GM12878 (cell line): ENCODE measurements around the gene NRG3. TPM values are rescaled to one million over a fixed set of nuclear protein-coding genes. Genes with fewer than 3 reads are reported as not detected.

Experiments
- ATAC-seq: fragments of 200-7000 bp; cut with Tn5 transposase; 3 replicates; pipeline ENCODE4 v1.9.1; 2020; ENCODE audit warnings: mild to moderate bottlenecking, moderate library complexity
- BruUV-seq: library from RNA; stranded (reverse); fragments of 400-500 nt; replicated peaks from 2 replicates; lab custom pipeline; 2021; lab: Mats Ljungman, UMichigan
- CTCF ChIA-PET: fragments of 300-600 bp; sonication (Branson Sonifier 250); formaldehyde crosslinking; extraction: SDS; loops from one replicate; lab custom pipeline; 2021; ENCODE audit warnings: inconsistent platforms; lab: Yijun Ruan, JAX
- POLR2A ChIA-PET: fragments of 350-600 bp; formaldehyde crosslinking; extraction: SDS; loops from one replicate; lab custom pipeline; 2021; ENCODE audit warnings: inconsistent platforms; lab: Charles Lee
- RAD21 ChIA-PET: fragments of 300-600 bp; sonication (Branson Sonifier 250); formaldehyde crosslinking; loops from one replicate; lab custom pipeline; 2023; ENCODE audit warnings: antibody characterized with exemption; ENCODE audit not compliant: unreplicated experiment; lab: Charles Lee
- SMC1A ChIA-PET: fragments of 300-600 bp; sonication (Branson Sonifier 250); formaldehyde crosslinking; loops from one replicate; lab custom pipeline; 2023; ENCODE audit not compliant: unreplicated experiment, uncharacterized antibody; lab: Charles Lee
- DNase-seq: peaks from one replicate; pipeline ENCODE4 v3.0.0-alpha.2; 2011; ENCODE audit warnings: low read depth, low spot score
- FAIRE-seq: peaks from 3 replicates; lab custom pipeline; 2011; peaks lifted over from hg19 to GRCh38; lab: Jason Lieb, UNC
- H2AFZ ChIP-seq: 2 replicates; pipeline ENCODE4 v1.6.0; 2011; ENCODE audit warnings: low read depth, low read length, control low read depth; ENCODE audit not compliant: control insufficient read depth
- H3K27ac ChIP-seq: 2 replicates; pipeline ENCODE4 v1.5.1; 2011; ENCODE audit warnings: control low read depth; ENCODE audit not compliant: control insufficient read depth, insufficient read depth
- H3K27me3 ChIP-seq, 2 experiments: replicated peaks in 1 of 2; 2 replicates each; pipeline versions ENCODE4 v1.6.0 to v1.6.1; 2011; ENCODE audit warnings: low read length in 1 of 2; ENCODE audit not compliant: control insufficient read depth in 2 of 2, insufficient read depth in 2 of 2
- H3K36me3 ChIP-seq, 2 experiments: 2 replicates each; pipeline ENCODE4 v1.5.1; 2011; ENCODE audit warnings: low read length in 1 of 2; ENCODE audit not compliant: control insufficient read depth in 2 of 2, insufficient read depth in 2 of 2
- H3K4me1 ChIP-seq: 2 replicates; pipeline ENCODE4 v1.6.1; 2011; ENCODE audit warnings: mild to moderate bottlenecking, low read length, moderate library complexity, mixed read lengths; ENCODE audit not compliant: control insufficient read depth, insufficient read depth
- H3K4me2 ChIP-seq: 2 replicates; pipeline ENCODE4 v1.6.0; 2011; ENCODE audit warnings: control low read depth; ENCODE audit not compliant: control insufficient read depth, insufficient read depth
- H3K4me3 ChIP-seq: fragments of 200-600 bp; sonication (generic); 2 replicates; pipeline ENCODE4 v1.5.1; 2016
- H3K79me2 ChIP-seq: 2 replicates; pipeline ENCODE4 v1.6.0; 2011; ENCODE audit warnings: low read length; ENCODE audit not compliant: control insufficient read depth, insufficient read depth
- H3K9ac ChIP-seq: 2 replicates; pipeline ENCODE4 v1.8.0; 2011; ENCODE audit warnings: low read length, control low read depth, mixed read lengths; ENCODE audit not compliant: control insufficient read depth, insufficient read depth
- H3K9me3 ChIP-seq: replicated peaks from 3 replicates; pipeline ENCODE4 v1.5.1; 2011; ENCODE audit warnings: mild to moderate bottlenecking, low read length; ENCODE audit not compliant: control insufficient read depth, insufficient read depth
- H4K20me1 ChIP-seq: 2 replicates; pipeline ENCODE4 v1.6.0; 2011; ENCODE audit not compliant: control insufficient read depth, insufficient read depth
- EED ChIP-seq: sonication (generic); IDR thresholded peaks from 2 replicates; pipeline ENCODE4 v1.6.1; 2016; ENCODE audit warnings: antibody characterized with exemption, low read depth
- JUND ChIP-seq: IDR thresholded peaks from 2 replicates; pipeline ENCODE4 v1.6.1; 2012; ENCODE audit warnings: low read depth, mild to moderate bottlenecking, low read length, improper control_type of control experiment, moderate library complexity
- MTA3 ChIP-seq: IDR thresholded peaks from 2 replicates; pipeline ENCODE4 v1.6.1; 2012; ENCODE audit warnings: low read length, inconsistent platforms, borderline replicate concordance
- NR2C2 ChIP-seq: IDR thresholded peaks from 2 replicates; pipeline ENCODE4 v1.6.1; 2011; ENCODE audit warnings: borderline replicate concordance, low read depth; ENCODE audit not compliant: control insufficient read depth, insufficient read length
- TCF3 ChIP-seq: IDR thresholded peaks from 2 replicates; pipeline ENCODE4 v1.6.1; 2012; ENCODE audit warnings: low read depth, mild to moderate bottlenecking, low read length, borderline replicate concordance; ENCODE audit not compliant: insufficient read depth
- WGBS: methylation state at CpG from one replicate; pipeline ENCODE4 v1.1.6; 2016; ENCODE audit warnings: low lambda C conversion rate; ENCODE audit not compliant: insufficient replicate concordance, insufficient coverage; ENCODE audit errors: missing lambda C conversion rate; 5-methylcytosine and 5-hydroxymethylcytosine counted together
- in situ Hi-C: fragments of 300-500 bp; cut with MboI; formaldehyde crosslinking; loops from 9 replicates; pipeline ENCODE4 v1.14.3; 2018; ENCODE audit warnings: mixed read lengths
- intact Hi-C: fragments of 100-400 bp; cut with micrococcal nuclease; formaldehyde crosslinking; loops from one replicate; pipeline ENCODE4 v1.14.2; 2022; ENCODE audit not compliant: unreplicated experiment
- polyA plus RNA-seq, 11 experiments: library from polyadenylated mRNA; depleted of rRNA in 4 of 11; unstranded in 6 of 11; stranded (reverse) in 5 of 11; fragments of >200 nt; fragmentation: Nextera tagmentation in 4 of 11; fragmentation: Illumina TruSeq in 1 of 11; extraction: Ambion mirVana in 4 of 11; extraction: Trizol in 1 of 11; gene quantifications; 1 replicate in 1 of 11; 2 replicates in 10 of 11; pipeline versions ENCODE4 v1.2.1 to v1.2.3, GENCODE V29; 2011 to 2016; ENCODE audit warnings: inconsistent platforms in 2 of 11, missing spikeins in 2 of 11, low read depth in 1 of 11
- total RNA-seq, 4 experiments: library from RNA; depleted of rRNA in 3 of 4; stranded (reverse); fragments of >200 nt in 3 of 4; fragmentation: Illumina TruSeq in 1 of 4; extraction: Trizol in 1 of 4; gene quantifications; 2 replicates each; pipeline versions ENCODE4 v1.2.1 to v1.2.3, GENCODE V29; 2013 to 2021
- TF ChIP-seq, protein P1 (sequence below), 3 experiments: IDR thresholded peaks in 2 of 3; conservative IDR thresholded peaks in 1 of 3; 2 replicates each; pipeline ENCODE4 v1.5.1; 2011; ENCODE audit warnings: low read depth in 3 of 3, low read length in 3 of 3, mild to moderate bottlenecking in 3 of 3, control low read depth in 2 of 3, moderate library complexity in 2 of 3, inconsistent platforms in 1 of 3, mixed read lengths in 1 of 3; ENCODE audit not compliant: control insufficient read depth in 2 of 3, insufficient read depth in 1 of 3; ENCODE audit errors: extremely low read depth in 1 of 3

NRG3 gene
- total and polyA plus RNA-seq, 10 of the 15 experiments (the other 5 are each of a cell fraction or from before 2014, with no cell fraction given): 0.03 to 0.41 (median 0.17) TPM; not detected in 3

DNA sequence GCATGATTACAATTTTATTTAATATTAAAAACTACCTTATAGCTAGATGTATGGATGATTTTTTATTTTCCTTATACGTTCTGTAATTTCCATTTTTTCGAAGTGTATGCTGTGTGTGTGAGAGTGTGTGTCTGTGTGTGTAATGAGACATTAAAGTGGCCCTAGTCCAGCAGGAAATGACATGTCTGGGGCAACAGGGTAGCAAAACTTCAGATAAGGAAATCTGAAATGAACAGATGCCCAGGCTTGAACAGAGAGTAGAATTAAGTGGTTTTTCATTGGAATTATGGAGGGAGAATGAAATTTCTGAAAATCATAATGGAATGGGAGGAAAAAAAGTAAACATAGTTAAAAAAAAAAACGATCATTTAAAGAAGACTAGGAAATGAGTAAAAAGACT lies 200.6 kb downstream of the NRG3 start:
- in situ Hi-C loops (no loop called here), intact Hi-C loops (no loop called here)
- H3K27ac ChIP-seq: no peak overlapping the region
- ChIA-PET SMC1A (no interaction called here), RAD21 (no interaction called here), POLR2A (no interaction called here), CTCF (no interaction called here)
- no peaks in the 10 kb centered on the region for H3K79me2 ChIP-seq
- no peaks in the 10 kb centered on the region for H3K9me3 ChIP-seq
- DNase-seq: no peak
- TF ChIP-seq JUND (no peak), NR2C2 (no peak), EED (no peak), MTA3 (no peak), TCF3 (no peak)
- TF ChIP-seq, protein P1, sequence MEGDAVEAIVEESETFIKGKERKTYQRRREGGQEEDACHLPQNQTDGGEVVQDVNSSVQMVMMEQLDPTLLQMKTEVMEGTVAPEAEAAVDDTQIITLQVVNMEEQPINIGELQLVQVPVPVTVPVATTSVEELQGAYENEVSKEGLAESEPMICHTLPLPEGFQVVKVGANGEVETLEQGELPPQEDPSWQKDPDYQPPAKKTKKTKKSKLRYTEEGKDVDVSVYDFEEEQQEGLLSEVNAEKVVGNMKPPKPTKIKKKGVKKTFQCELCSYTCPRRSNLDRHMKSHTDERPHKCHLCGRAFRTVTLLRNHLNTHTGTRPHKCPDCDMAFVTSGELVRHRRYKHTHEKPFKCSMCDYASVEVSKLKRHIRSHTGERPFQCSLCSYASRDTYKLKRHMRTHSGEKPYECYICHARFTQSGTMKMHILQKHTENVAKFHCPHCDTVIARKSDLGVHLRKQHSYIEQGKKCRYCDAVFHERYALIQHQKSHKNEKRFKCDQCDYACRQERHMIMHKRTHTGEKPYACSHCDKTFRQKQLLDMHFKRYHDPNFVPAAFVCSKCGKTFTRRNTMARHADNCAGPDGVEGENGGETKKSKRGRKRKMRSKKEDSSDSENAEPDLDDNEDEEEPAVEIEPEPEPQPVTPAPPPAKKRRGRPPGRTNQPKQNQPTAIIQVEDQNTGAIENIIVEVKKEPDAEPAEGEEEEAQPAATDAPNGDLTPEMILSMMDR (IDR thresholded peaks at IDR 0.05 in 2 of 3, conservative IDR thresholded peaks at IDR 0.05 in 1 of 3; ENCODE audit: control insufficient read depth in 2 of 3, extremely low read depth in 1 of 3, insufficient read depth in 1 of 3, low read depth in 3 of 3, low read length in 3 of 3): no peak
- no peak for ATAC-seq
- H4K20me1 ChIP-seq: no peaks in the 10 kb centered on the region
- FAIRE-seq: no peak
- no peak overlapping the region for H3K9ac ChIP-seq
- H3K27me3 ChIP-seq: no peaks in the 10 kb centered on the region
- 0% methylated on average over 3 of the region's 3 CpGs for WGBS
- H3K36me3 ChIP-seq: no peaks in the 10 kb centered on the region
- H2AFZ ChIP-seq: no peak overlapping the region
- no peak overlapping the region for H3K4me3 ChIP-seq
- H3K4me1 ChIP-seq: no peaks in the 10 kb centered on the region
- no TSS peak for BruUV-seq
- H3K4me2 ChIP-seq: no peak overlapping the region
